ENCODE measurements around the gene CRX.

GRCh38 chr19:47820410-47820809 lies 1.3 kb upstream of the CRX start:
- TF ChIP-seq POLR2AphosphoS5 (IDR thresholded peaks at IDR 0.05; ENCODE audit: low read depth, low read length): no peak
- no peak for TF ChIP-seq POLR2A (IDR thresholded peaks at IDR 0.05; ENCODE audit: low read depth, low read length)
- TF ChIP-seq TAF1 (IDR thresholded peaks at IDR 0.05; ENCODE audit: low read depth, low read length): no peak

All from GM12891 (cell line).